ENCODE results near the gene MYL11.

MYL11 gene

GRCh38 chr16:30380803-30381208 lies 6.2 kb downstream of the MYL11 start:
- peak overlapping the region; percentile 22 for H3K27ac ChIP-seq (replicated peaks; ENCODE audit: low read length)
- H3K14ac ChIP-seq (ENCODE audit: low read length): no peak overlapping the region
- no peak overlapping the region for H3K4me3 ChIP-seq (ENCODE audit: low read length in 2 of 2)
- H3K9me3 ChIP-seq (replicated peaks in 1 of 2; ENCODE audit: control insufficient read depth in 2 of 2, insufficient read depth in 1 of 2, low read depth in 1 of 2, low read length in 2 of 2): no peaks in the 10 kb centered on the region
- H2BK120ac ChIP-seq (ENCODE audit: low read depth, low read length): no peak overlapping the region
- no peak overlapping the region for H4K91ac ChIP-seq (ENCODE audit: low read depth, low read length, poor library complexity)
- H2BK5ac ChIP-seq (ENCODE audit: low read length): peak overlapping the region; percentile 59
- no peak overlapping the region for H2BK15ac ChIP-seq (ENCODE audit: low read length)
- H2AK5ac ChIP-seq (ENCODE audit: low read depth, low read length): peak overlapping the region; percentile 71
- H2AFZ ChIP-seq (ENCODE audit: low read length): no peak overlapping the region
- H3K36me3 ChIP-seq (replicated peaks in 1 of 2; ENCODE audit: control insufficient read depth in 2 of 2, insufficient read depth in 2 of 2, low read length in 2 of 2): peaks cover 0 to 11% of the 10 kb centered on the region in 2 donors
- H3K4me2 ChIP-seq (ENCODE audit: insufficient read depth, low read length, poor library complexity, severe bottlenecking): no peak overlapping the region
- peaks cover 24 to 26% of the 10 kb centered on the region in 2 donors for H3K4me1 ChIP-seq (ENCODE audit: control insufficient read depth in 2 of 2, insufficient read depth in 1 of 2, low read depth in 1 of 2, low read length in 2 of 2)
- no peak overlapping the region for H2BK12ac ChIP-seq (ENCODE audit: low read length)
- no CpG with 5 or more reads among the region's 6 CpGs for WGBS, 2 donors (ENCODE audit: extremely low coverage in 2 of 2, insufficient read length in 2 of 2, insufficient replicate concordance in 1 of 2)
- H3K27me3 ChIP-seq (ENCODE audit: control insufficient read depth in 3 of 3, insufficient read depth in 3 of 3, low read depth in 1 of 3, low read length in 3 of 3): no peaks in the 10 kb centered on the region
- H3K9ac ChIP-seq (ENCODE audit: low read depth, low read length, poor library complexity): no peak overlapping the region
- H3K79me1 ChIP-seq (ENCODE audit: low read depth, low read length): peaks cover 5% of the 10 kb centered on the region
- H4K8ac ChIP-seq (ENCODE audit: low read depth, low read length): peak overlapping the region; percentile 4
- DNase-seq (ENCODE audit: low spot score): no peak
- H3K23ac ChIP-seq (ENCODE audit: low read depth, low read length, poor library complexity): no peak overlapping the region
- H3K4ac ChIP-seq (ENCODE audit: low read length): no peak overlapping the region
- H3K18ac ChIP-seq (ENCODE audit: low read length): no peak overlapping the region

- Histone ChIP-seq H2AFZ (ENCODE audit: low read length) (no peak overlapping the region), H3K4me1 (ENCODE audit: control insufficient read depth in 2 of 2, insufficient read depth in 1 of 2, low read depth in 1 of 2, low read length in 2 of 2) (peaks cover 21 to 24% of the 10 kb centered on the region in 2 donors), H3K9me3 (replicated peaks in 1 of 2; ENCODE audit: control insufficient read depth in 2 of 2, insufficient read depth in 1 of 2, low read depth in 1 of 2, low read length in 2 of 2) (no peaks in the 10 kb centered on the region), H3K18ac (ENCODE audit: low read length) (no peak overlapping the region), H3K4ac (ENCODE audit: low read length) (no peak overlapping the region), H3K23ac (ENCODE audit: low read depth, low read length, poor library complexity) (no peak overlapping the region), H2BK120ac (ENCODE audit: low read depth, low read length) (no peak overlapping the region), H4K8ac (ENCODE audit: low read depth, low read length) (no peak overlapping the region), H2BK5ac (ENCODE audit: low read length) (peak overlapping the region; percentile 59), H3K27ac (replicated peaks; ENCODE audit: low read length) (peak overlapping the region; percentile 22), H3K14ac (ENCODE audit: low read length) (no peak overlapping the region), H2BK15ac (ENCODE audit: low read length) (peak overlapping the region; percentile 33), H3K4me3 (ENCODE audit: low read length in 2 of 2) (no peak overlapping the region), H4K91ac (ENCODE audit: low read depth, low read length, poor library complexity) (no peak overlapping the region), H2BK12ac (ENCODE audit: low read length) (peak overlapping the region; percentile 3), H3K9ac (ENCODE audit: low read depth, low read length, poor library complexity) (no peak overlapping the region), H3K79me1 (ENCODE audit: low read depth, low read length) (peaks cover 5% of the 10 kb centered on the region), H3K4me2 (ENCODE audit: insufficient read depth, low read length, poor library complexity, severe bottlenecking) (no peak overlapping the region), H3K27me3 (ENCODE audit: control insufficient read depth in 3 of 3, insufficient read depth in 3 of 3, low read depth in 1 of 3, low read length in 3 of 3) (no peaks in the 10 kb centered on the region), H2AK5ac (ENCODE audit: low read depth, low read length) (peak overlapping the region; percentile 71), H3K36me3 (replicated peaks in 1 of 2; ENCODE audit: control insufficient read depth in 2 of 2, insufficient read depth in 2 of 2, low read length in 2 of 2) (peaks cover 0 to 11% of the 10 kb centered on the region in 2 donors)
- no peak for DNase-seq (ENCODE audit: low spot score)
- WGBS, 2 donors (ENCODE audit: extremely low coverage in 2 of 2, insufficient read length in 2 of 2, insufficient replicate concordance in 1 of 2): no CpG with 5 or more reads among the region's 13 CpGs
Observed at GRCh38 chr16:30381291-30382041, 6.9 kb downstream of the MYL11 start.

- Histone ChIP-seq H3K14ac (ENCODE audit: low read length) (peak within 1 kb of the TSS; percentile 31), H3K18ac (ENCODE audit: low read length) (no peak within 1 kb of the TSS), H3K36me3 (replicated peaks in 1 of 2; ENCODE audit: control insufficient read depth in 2 of 2, insufficient read depth in 2 of 2, low read length in 2 of 2) (peaks cover 0 to 11% of the 10 kb centered on the region in 2 donors), H3K4me3 (ENCODE audit: low read length in 2 of 2) (no peak within 1 kb of the TSS), H3K27me3 (ENCODE audit: control insufficient read depth in 3 of 3, insufficient read depth in 3 of 3, low read depth in 1 of 3, low read length in 3 of 3) (no peaks in the 10 kb centered on the region), H4K91ac (ENCODE audit: low read depth, low read length, poor library complexity) (no peak within 1 kb of the TSS), H3K9ac (ENCODE audit: low read depth, low read length, poor library complexity) (no peak within 1 kb of the TSS), H2BK120ac (ENCODE audit: low read depth, low read length) (no peak within 1 kb of the TSS), H2BK15ac (ENCODE audit: low read length) (no peak within 1 kb of the TSS), H3K4me1 (ENCODE audit: control insufficient read depth in 2 of 2, insufficient read depth in 1 of 2, low read depth in 1 of 2, low read length in 2 of 2) (peaks cover 17 to 20% of the 10 kb centered on the region in 2 donors), H2AFZ (ENCODE audit: low read length) (no peak within 1 kb of the TSS), H3K79me1 (ENCODE audit: low read depth, low read length) (peaks cover 5% of the 10 kb centered on the region), H3K27ac (replicated peaks; ENCODE audit: low read length) (no peak within 1 kb of the TSS), H2BK12ac (ENCODE audit: low read length) (peak within 1 kb of the TSS; percentile 3), H2BK5ac (ENCODE audit: low read length) (peak within 1 kb of the TSS; percentile 59), H2AK5ac (ENCODE audit: low read depth, low read length) (peak within 1 kb of the TSS; percentile 71), H3K23ac (ENCODE audit: low read depth, low read length, poor library complexity) (no peak within 1 kb of the TSS), H4K8ac (ENCODE audit: low read depth, low read length) (no peak within 1 kb of the TSS), H3K4me2 (ENCODE audit: insufficient read depth, low read length, poor library complexity, severe bottlenecking) (no peak within 1 kb of the TSS), H3K9me3 (replicated peaks in 1 of 2; ENCODE audit: control insufficient read depth in 2 of 2, insufficient read depth in 1 of 2, low read depth in 1 of 2, low read length in 2 of 2) (no peaks in the 10 kb centered on the region), H3K4ac (ENCODE audit: low read length) (no peak within 1 kb of the TSS)
- DNase-seq (ENCODE audit: low spot score): no peak
- WGBS, 2 donors (ENCODE audit: extremely low coverage in 2 of 2, insufficient read length in 2 of 2, insufficient replicate concordance in 1 of 2): no CpG with 5 or more reads among the region's 12 CpGs
Observed at GRCh38 chr16:30382111-30382881, 7.7 kb downstream of the MYL11 start, which contains the start of gene SEPTIN1. Gene SEPTIN1, minus strand, starts transcription at chr16:30382561. Its CDS starts 19 bp downstream, at chr16:30382542.

GRCh38 chr16:30383521-30383920 lies 8.9 kb downstream of the MYL11 start:
- Histone ChIP-seq H3K79me1 (ENCODE audit: low read depth, low read length) (peaks cover 4% of the 10 kb centered on the region), H3K23ac (ENCODE audit: low read depth, low read length, poor library complexity) (no peak overlapping the region), H2BK15ac (ENCODE audit: low read length) (no peak overlapping the region), H2AFZ (ENCODE audit: low read length) (no peak overlapping the region), H2BK12ac (ENCODE audit: low read length) (no peak overlapping the region), H3K27me3 (ENCODE audit: control insufficient read depth in 3 of 3, insufficient read depth in 3 of 3, low read depth in 1 of 3, low read length in 3 of 3) (no peaks in the 10 kb centered on the region), H4K91ac (ENCODE audit: low read depth, low read length, poor library complexity) (no peak overlapping the region), H3K18ac (ENCODE audit: low read length) (no peak overlapping the region), H4K8ac (ENCODE audit: low read depth, low read length) (no peak overlapping the region), H3K14ac (ENCODE audit: low read length) (no peak overlapping the region), H2BK120ac (ENCODE audit: low read depth, low read length) (no peak overlapping the region), H3K4me3 (ENCODE audit: low read length in 2 of 2) (no peak overlapping the region), H2BK5ac (ENCODE audit: low read length) (no peak overlapping the region), H3K9ac (ENCODE audit: low read depth, low read length, poor library complexity) (no peak overlapping the region), H3K27ac (replicated peaks; ENCODE audit: low read length) (no peak overlapping the region), H3K9me3 (replicated peaks in 1 of 2; ENCODE audit: control insufficient read depth in 2 of 2, insufficient read depth in 1 of 2, low read depth in 1 of 2, low read length in 2 of 2) (no peaks in the 10 kb centered on the region), H3K36me3 (replicated peaks in 1 of 2; ENCODE audit: control insufficient read depth in 2 of 2, insufficient read depth in 2 of 2, low read length in 2 of 2) (peaks cover 0 to 11% of the 10 kb centered on the region in 2 donors), H3K4me2 (ENCODE audit: insufficient read depth, low read length, poor library complexity, severe bottlenecking) (no peak overlapping the region), H3K4me1 (ENCODE audit: control insufficient read depth in 2 of 2, insufficient read depth in 1 of 2, low read depth in 1 of 2, low read length in 2 of 2) (peaks cover 15 to 16% of the 10 kb centered on the region in 2 donors), H2AK5ac (ENCODE audit: low read depth, low read length) (no peak overlapping the region), H3K4ac (ENCODE audit: low read length) (no peak overlapping the region)
- WGBS, 2 donors (ENCODE audit: extremely low coverage in 2 of 2, insufficient read length in 2 of 2, insufficient replicate concordance in 1 of 2): no CpG with 5 or more reads among the region's 2 CpGs
- no peak for DNase-seq (ENCODE audit: low spot score)

Measured in neuronal stem cell (in vitro differentiated cells).